OCI-LY3 (cell line): ENCODE results near the gene KEAP1.

ENCODE experiments used
- H2AFZ ChIP-seq: fragments of 200-600, 300-600 bp; shearing (Covaris generic); 2 replicates; pipeline ENCODE4 v1.6.0; 2014; ENCODE audit warnings: antibody characterized with exemption, low read depth, low read length
- H3K27ac ChIP-seq: fragments of 200-600, 300-600 bp; sonication (generic); 2 replicates; pipeline ENCODE4 v1.5.1; 2014; ENCODE audit warnings: mild to moderate bottlenecking, low read length, moderate library complexity, mixed read lengths
- H3K27me3 ChIP-seq: fragments of 200-600, 300-600 bp; sonication (generic); 2 replicates; pipeline ENCODE4 v1.6.1; 2014; ENCODE audit warnings: low read depth, low read length, mixed read lengths
- H3K36me3 ChIP-seq: fragments of 200-600, 300-600 bp; sonication (generic); replicated peaks from 2 replicates; pipeline ENCODE3; 2014; ENCODE audit warnings: low read depth, low read length, mixed read lengths
- H3K4me1 ChIP-seq: fragments of 300-600, 200-600 bp; sonication (generic); 2 replicates; pipeline ENCODE4 v1.6.1; 2014; ENCODE audit warnings: low read length, mixed read lengths
- H3K4me2 ChIP-seq: fragments of 200-600, 300-600 bp; sonication (generic); 2 replicates; pipeline ENCODE4 v1.6.1; 2014; ENCODE audit warnings: low read length, mixed read lengths
- H3K4me3 ChIP-seq: fragments of 300-600, 200-600 bp; sonication (generic); 2 replicates; pipeline ENCODE4 v1.5.1; 2014; ENCODE audit warnings: antibody characterized with exemption, mild to moderate bottlenecking, low read length, moderate library complexity
- H3K79me2 ChIP-seq: fragments of 300-600, 200-600 bp; shearing (Covaris generic); 2 replicates; pipeline ENCODE4 v1.6.1; 2014; ENCODE audit warnings: mild to moderate bottlenecking, low read length, mixed read lengths
- H3K9ac ChIP-seq: fragments of 300-600, 200-600 bp; shearing (Covaris generic); 2 replicates; pipeline ENCODE4 v1.6.0; 2014; ENCODE audit warnings: mild to moderate bottlenecking, low read length, moderate library complexity
- H3K9me3 ChIP-seq: fragments of 200-600, 300-600 bp; shearing (Covaris generic); 2 replicates; pipeline ENCODE4 v1.6.1; 2014; ENCODE audit warnings: low read length, mixed read lengths; ENCODE audit not compliant: insufficient read depth
- H4K20me1 ChIP-seq: fragments of 200-600, 300-600 bp; sonication (generic); 2 replicates; pipeline ENCODE4 v1.6.1; 2016; ENCODE audit warnings: low read length, mixed read lengths; ENCODE audit not compliant: insufficient read depth
- CTCF ChIP-seq: fragments of 200-600, 300-600 bp; sonication (generic); IDR thresholded peaks from 2 replicates; pipeline ENCODE4 v1.5.1; 2014; ENCODE audit warnings: antibody characterized with exemption, low read length, low read depth
- EZH2phosphoT487 ChIP-seq: fragments of 200-600 bp; shearing (Covaris generic); IDR thresholded peaks from 2 replicates; pipeline ENCODE4 v1.6.1; 2018; ENCODE audit warnings: antibody characterized with exemption, mixed run types, low read depth

KEAP1 gene

DNA sequence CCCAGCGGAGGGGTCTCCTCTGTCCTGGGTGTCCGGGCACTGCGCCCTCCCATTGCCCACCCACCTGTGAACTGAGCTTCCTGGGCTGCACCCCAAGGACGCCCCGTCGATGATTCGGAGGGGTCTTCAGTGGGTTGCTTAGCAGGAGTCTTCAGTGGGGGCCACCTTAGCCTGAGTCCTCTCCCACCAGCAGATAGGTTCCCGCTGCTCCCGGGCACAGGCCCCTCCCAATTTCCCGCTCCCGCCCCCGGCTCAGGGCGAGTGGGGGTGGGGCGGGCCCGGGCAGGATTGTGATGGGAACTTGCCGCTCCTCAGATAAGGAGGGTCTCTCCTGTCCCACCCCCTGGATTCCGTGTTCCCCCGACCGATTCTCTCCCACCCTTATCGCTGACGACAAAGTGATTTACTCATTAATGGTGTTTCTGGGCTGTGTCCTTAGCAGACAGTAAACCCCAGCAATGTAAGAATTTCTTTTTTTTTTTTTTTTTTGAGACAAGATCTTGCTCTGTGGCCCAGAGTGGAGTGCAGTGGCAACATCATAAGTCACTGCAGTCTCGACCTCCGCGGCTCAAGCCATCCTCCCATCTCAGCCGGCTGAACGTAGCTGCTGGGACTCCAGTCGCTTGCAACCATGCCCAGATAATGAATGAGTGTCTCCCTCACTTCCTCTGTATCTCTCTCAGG, 14.7 kb upstream of the KEAP1 start:
- Histone ChIP-seq H2AFZ (no peak overlapping the region), H3K79me2 (no peaks in the 10 kb centered on the region), H3K9me3 (no peaks in the 10 kb centered on the region), H4K20me1 (no peaks in the 10 kb centered on the region), H3K9ac (no peak overlapping the region), H3K4me2 (no peak overlapping the region), H3K36me3 (no peaks in the 10 kb centered on the region), H3K4me1 (peaks cover 12% of the 10 kb centered on the region), H3K27me3 (peaks cover 32% of the 10 kb centered on the region), H3K27ac (no peak overlapping the region), H3K4me3 (no peak overlapping the region)
- TF ChIP-seq CTCF (no peak), EZH2phosphoT487 (no peak)

DNA sequence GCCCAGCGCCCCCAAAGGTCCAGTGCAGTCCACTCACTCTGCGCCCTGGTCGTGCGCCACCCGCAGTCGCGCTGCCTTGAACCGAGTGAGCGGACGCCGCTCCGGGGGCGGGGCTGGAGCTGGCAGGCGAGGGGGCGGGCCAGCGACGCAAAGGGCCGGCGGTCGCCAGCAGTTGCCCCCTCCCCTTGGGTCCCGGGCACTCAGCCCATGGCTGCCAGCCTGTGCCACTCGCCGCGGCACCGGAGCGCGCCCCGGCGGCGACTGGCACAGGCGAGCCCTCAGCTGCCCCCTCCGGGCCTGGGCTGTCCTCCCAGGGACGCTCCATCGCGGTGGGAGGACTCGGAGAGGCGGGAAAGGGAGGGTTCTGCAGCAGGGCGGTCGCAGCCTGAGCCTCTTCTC, 14.2 kb upstream of the KEAP1 start, which contains the start of gene S1PR5:
Gene S1PR5, minus strand, starts transcription at position 87 of the 399 bp plus-strand sequence. CDS start 2,436 bp downstream, outside the sequence.
- Histone ChIP-seq H3K9me3 (no peaks in the 10 kb centered on the region), H3K4me1 (peaks cover 12% of the 10 kb centered on the region), H3K36me3 (no peaks in the 10 kb centered on the region), H4K20me1 (no peaks in the 10 kb centered on the region), H3K79me2 (no peaks in the 10 kb centered on the region), H2AFZ (no peak within 1 kb of the TSS), H3K27me3 (peaks cover 32% of the 10 kb centered on the region), H3K9ac (no peak within 1 kb of the TSS), H3K4me2 (no peak within 1 kb of the TSS), H3K4me3 (no peak within 1 kb of the TSS), H3K27ac (no peak within 1 kb of the TSS)
- no peak for TF ChIP-seq EZH2phosphoT487

DNA sequence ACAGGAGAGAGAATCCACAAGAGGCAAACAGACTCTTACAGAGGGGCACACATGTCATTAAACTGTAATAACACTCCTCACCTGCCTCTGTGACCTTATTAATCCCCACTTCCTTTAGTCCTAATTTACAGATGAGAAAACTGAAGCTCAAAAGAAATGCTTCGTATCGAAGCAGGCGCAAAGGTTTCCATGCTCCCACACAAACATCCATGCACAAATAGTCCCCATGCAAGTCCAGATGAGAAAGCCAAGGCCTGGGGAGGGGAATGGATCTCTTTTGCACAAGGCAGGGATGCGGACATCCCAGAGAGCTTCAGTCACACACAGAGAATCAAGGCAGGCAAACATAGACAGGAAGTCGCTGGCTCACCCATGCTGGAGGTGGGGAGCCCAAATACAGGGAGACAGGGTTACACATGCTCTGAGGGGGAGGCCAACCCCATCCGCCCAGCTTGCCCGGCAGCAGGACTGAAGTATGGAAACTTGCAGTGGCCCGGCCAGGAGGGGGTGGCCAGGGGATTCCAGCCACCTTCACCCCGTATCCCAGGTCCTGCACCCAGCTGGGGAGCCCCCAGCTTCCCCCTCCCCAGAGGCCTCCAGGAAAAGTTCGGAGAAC, 13.6 kb upstream of the KEAP1 start:
- no peaks in the 10 kb centered on the region for H3K9me3 ChIP-seq
- H3K79me2 ChIP-seq: no peaks in the 10 kb centered on the region
- no peak overlapping the region for H3K4me3 ChIP-seq
- no peak overlapping the region for H3K4me2 ChIP-seq
- H3K27ac ChIP-seq: no peak overlapping the region
- H4K20me1 ChIP-seq: no peaks in the 10 kb centered on the region
- peaks cover 12% of the 10 kb centered on the region for H3K4me1 ChIP-seq
- no peaks in the 10 kb centered on the region for H3K36me3 ChIP-seq
- peaks cover 26% of the 10 kb centered on the region for H3K27me3 ChIP-seq
- TF ChIP-seq CTCF (no peak), EZH2phosphoT487 (no peak)
- no peak overlapping the region for H3K9ac ChIP-seq
- H2AFZ ChIP-seq: no peak overlapping the region

DNA sequence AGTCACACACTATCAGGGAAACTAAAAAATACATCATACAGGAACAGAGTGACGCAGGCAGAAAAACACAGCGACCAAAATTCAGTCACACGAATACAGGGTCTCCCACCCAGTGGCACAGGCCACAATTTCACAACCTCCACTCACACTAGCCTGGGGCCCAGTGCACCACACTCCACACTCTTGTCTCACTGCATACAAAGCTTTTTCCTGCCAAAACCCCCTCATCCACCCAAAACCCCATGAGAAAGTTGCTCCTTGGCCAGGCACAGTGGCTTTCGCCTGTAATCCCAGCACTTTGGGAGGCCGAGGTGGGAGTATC, 12.9 kb upstream of the KEAP1 start:
- Histone ChIP-seq H3K27me3 (peaks cover 25% of the 10 kb centered on the region), H3K36me3 (no peaks in the 10 kb centered on the region), H3K9me3 (no peaks in the 10 kb centered on the region), H3K9ac (no peak overlapping the region), H3K27ac (no peak overlapping the region), H3K4me1 (peaks cover 12% of the 10 kb centered on the region), H3K4me2 (no peak overlapping the region), H3K4me3 (no peak overlapping the region), H3K79me2 (no peaks in the 10 kb centered on the region), H4K20me1 (no peaks in the 10 kb centered on the region), H2AFZ (no peak overlapping the region)
- no peak for TF ChIP-seq EZH2phosphoT487
- TF ChIP-seq CTCF: no peak
